SK-N-SH (cell line): ENCODE data around the gene COL26A1.
A peak's percentile ranks its signal among the peaks of the same experiment; 100 is the strongest.

Source experiments
- EZH2phosphoT487 ChIP-seq: fragments of 200-600 bp; sonication (generic); IDR thresholded peaks from 2 replicates; pipeline ENCODE4 v1.6.1; 2017; ENCODE audit warnings: low read depth, mixed run types, mild to moderate bottlenecking, antibody characterized with exemption, moderate library complexity, borderline replicate concordance
- POLR2AphosphoS5 ChIP-seq: IDR thresholded peaks from 2 replicates; pipeline ENCODE4 v1.6.1; 2012; ENCODE audit warnings: low read depth, low read length
- RAD21 ChIP-seq: IDR thresholded peaks from 2 replicates; pipeline ENCODE4 v1.6.1; 2012; ENCODE audit warnings: mild to moderate bottlenecking, low read length
- SIN3A ChIP-seq: IDR thresholded peaks from 2 replicates; pipeline ENCODE4 v1.6.1; 2012; ENCODE audit warnings: low read depth, mild to moderate bottlenecking, low read length, moderate library complexity, borderline replicate concordance
- SMC3 ChIP-seq: IDR thresholded peaks from 2 replicates; pipeline ENCODE4 v1.6.1; 2012; ENCODE audit warnings: low read depth, low read length, improper control_type of control experiment
- TF ChIP-seq, protein P1 (sequence below): IDR thresholded peaks from 2 replicates; pipeline ENCODE4 v1.6.1; 2012; ENCODE audit warnings: mild to moderate bottlenecking, low read depth, low read length, moderate library complexity
- TF ChIP-seq, protein P2 (sequence below): IDR thresholded peaks from 2 replicates; pipeline ENCODE4 v1.4.0; 2012; ENCODE audit warnings: low read depth
- TF ChIP-seq, protein P3 (sequence below): fragments of 200-600 bp; sonication (generic); IDR thresholded peaks from 2 replicates; pipeline ENCODE4 v1.6.1; 2017; ENCODE audit warnings: antibody characterized with exemption, mild to moderate bottlenecking, moderate library complexity
- TF ChIP-seq, protein P4 (sequence below): IDR thresholded peaks from 2 replicates; pipeline ENCODE4 v1.4.0; 2012; ENCODE audit warnings: low read depth, borderline replicate concordance
- TF ChIP-seq, protein P5 (sequence below): fragments of 150-350 bp; IDR thresholded peaks from 2 replicates; pipeline ENCODE4 v1.6.1; 2017; ENCODE audit warnings: antibody characterized with exemption, low read length, low read depth, borderline replicate concordance

DNA sequence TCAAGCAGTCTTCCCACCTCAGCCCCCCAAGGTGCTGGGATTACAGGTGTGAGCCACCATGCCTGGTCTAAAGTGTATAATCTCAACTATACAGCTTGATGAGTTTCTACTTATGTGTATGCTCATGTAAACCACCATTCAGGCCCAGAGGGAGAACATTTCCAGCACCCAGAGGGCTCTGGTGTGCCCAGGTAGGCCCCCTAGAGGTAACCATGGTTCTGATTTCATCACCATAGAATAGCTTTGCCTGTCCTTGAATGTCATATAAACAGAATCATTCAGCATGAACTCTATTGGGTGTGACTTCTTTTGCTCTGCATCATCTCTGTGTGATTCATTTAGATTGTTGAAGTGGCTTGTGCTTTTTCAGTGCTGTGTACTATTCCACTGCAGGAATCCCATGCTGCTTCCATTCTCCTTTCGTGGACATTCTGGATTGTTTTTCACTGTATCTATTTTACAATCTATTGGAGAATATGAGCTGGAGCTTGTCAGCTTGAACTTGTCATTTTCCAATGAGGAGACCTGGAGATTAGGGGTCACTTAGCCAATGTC lies 35.2 kb downstream of the COL26A1 start:
- TF ChIP-seq SIN3A (no peak), SMC3 (no peak), RAD21 (no peak), POLR2AphosphoS5 (no peak), EZH2phosphoT487 (no peak)
- TF ChIP-seq, protein P1, sequence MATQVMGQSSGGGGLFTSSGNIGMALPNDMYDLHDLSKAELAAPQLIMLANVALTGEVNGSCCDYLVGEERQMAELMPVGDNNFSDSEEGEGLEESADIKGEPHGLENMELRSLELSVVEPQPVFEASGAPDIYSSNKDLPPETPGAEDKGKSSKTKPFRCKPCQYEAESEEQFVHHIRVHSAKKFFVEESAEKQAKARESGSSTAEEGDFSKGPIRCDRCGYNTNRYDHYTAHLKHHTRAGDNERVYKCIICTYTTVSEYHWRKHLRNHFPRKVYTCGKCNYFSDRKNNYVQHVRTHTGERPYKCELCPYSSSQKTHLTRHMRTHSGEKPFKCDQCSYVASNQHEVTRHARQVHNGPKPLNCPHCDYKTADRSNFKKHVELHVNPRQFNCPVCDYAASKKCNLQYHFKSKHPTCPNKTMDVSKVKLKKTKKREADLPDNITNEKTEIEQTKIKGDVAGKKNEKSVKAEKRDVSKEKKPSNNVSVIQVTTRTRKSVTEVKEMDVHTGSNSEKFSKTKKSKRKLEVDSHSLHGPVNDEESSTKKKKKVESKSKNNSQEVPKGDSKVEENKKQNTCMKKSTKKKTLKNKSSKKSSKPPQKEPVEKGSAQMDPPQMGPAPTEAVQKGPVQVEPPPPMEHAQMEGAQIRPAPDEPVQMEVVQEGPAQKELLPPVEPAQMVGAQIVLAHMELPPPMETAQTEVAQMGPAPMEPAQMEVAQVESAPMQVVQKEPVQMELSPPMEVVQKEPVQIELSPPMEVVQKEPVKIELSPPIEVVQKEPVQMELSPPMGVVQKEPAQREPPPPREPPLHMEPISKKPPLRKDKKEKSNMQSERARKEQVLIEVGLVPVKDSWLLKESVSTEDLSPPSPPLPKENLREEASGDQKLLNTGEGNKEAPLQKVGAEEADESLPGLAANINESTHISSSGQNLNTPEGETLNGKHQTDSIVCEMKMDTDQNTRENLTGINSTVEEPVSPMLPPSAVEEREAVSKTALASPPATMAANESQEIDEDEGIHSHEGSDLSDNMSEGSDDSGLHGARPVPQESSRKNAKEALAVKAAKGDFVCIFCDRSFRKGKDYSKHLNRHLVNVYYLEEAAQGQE: no peak
- TF ChIP-seq, protein P2, sequence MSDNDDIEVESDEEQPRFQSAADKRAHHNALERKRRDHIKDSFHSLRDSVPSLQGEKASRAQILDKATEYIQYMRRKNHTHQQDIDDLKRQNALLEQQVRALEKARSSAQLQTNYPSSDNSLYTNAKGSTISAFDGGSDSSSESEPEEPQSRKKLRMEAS: no peak
- TF ChIP-seq, protein P3, sequence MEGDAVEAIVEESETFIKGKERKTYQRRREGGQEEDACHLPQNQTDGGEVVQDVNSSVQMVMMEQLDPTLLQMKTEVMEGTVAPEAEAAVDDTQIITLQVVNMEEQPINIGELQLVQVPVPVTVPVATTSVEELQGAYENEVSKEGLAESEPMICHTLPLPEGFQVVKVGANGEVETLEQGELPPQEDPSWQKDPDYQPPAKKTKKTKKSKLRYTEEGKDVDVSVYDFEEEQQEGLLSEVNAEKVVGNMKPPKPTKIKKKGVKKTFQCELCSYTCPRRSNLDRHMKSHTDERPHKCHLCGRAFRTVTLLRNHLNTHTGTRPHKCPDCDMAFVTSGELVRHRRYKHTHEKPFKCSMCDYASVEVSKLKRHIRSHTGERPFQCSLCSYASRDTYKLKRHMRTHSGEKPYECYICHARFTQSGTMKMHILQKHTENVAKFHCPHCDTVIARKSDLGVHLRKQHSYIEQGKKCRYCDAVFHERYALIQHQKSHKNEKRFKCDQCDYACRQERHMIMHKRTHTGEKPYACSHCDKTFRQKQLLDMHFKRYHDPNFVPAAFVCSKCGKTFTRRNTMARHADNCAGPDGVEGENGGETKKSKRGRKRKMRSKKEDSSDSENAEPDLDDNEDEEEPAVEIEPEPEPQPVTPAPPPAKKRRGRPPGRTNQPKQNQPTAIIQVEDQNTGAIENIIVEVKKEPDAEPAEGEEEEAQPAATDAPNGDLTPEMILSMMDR: peak; percentile 12; the same call in 1 of the 2 replicates
- TF ChIP-seq, protein P4, sequence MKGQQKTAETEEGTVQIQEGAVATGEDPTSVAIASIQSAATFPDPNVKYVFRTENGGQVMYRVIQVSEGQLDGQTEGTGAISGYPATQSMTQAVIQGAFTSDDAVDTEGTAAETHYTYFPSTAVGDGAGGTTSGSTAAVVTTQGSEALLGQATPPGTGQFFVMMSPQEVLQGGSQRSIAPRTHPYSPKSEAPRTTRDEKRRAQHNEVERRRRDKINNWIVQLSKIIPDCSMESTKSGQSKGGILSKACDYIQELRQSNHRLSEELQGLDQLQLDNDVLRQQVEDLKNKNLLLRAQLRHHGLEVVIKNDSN: no peak
- TF ChIP-seq, protein P5, sequence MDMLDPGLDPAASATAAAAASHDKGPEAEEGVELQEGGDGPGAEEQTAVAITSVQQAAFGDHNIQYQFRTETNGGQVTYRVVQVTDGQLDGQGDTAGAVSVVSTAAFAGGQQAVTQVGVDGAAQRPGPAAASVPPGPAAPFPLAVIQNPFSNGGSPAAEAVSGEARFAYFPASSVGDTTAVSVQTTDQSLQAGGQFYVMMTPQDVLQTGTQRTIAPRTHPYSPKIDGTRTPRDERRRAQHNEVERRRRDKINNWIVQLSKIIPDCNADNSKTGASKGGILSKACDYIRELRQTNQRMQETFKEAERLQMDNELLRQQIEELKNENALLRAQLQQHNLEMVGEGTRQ: no peak
